Keratinocyte (primary cell): ENCODE results near the gene ST6GAL1.
"Not testable (repeated sequence)": the region's sequence is repeated elsewhere in the genome, so short reads cannot be mapped to it uniquely, and the experiment has no call there.

ENCODE experiments used
- CTCF ChIP-seq, 3 experiments: IDR thresholded peaks in 1 of 3; conservative IDR thresholded peaks in 1 of 3; optimal IDR thresholded peaks in 1 of 3; 2 replicates in 2 of 3; 3 replicates in 1 of 3; pipeline versions ENCODE3 to v1.5.1; 2011; ENCODE audit warnings: low read length in 3 of 3, mild to moderate bottlenecking in 3 of 3, moderate library complexity in 2 of 3, control low read depth in 1 of 3, inconsistent platforms in 1 of 3; ENCODE audit not compliant: insufficient read depth in 2 of 3; ENCODE audit errors: extremely low read depth in 1 of 3
- EZH2 ChIP-seq: IDR thresholded peaks from one replicate; pipeline ENCODE4 v1.6.1; 2012; ENCODE audit warnings: inconsistent platforms, mild to moderate bottlenecking, low read length, moderate library complexity

- not testable (repeated sequence) for TF ChIP-seq CTCF (optimal IDR thresholded peaks at IDR 0.05 in 1 of 3, IDR thresholded peaks at IDR 0.05 in 1 of 3, conservative IDR thresholded peaks at IDR 0.05 in 1 of 3; ENCODE audit: extremely low read depth in 1 of 3, insufficient read depth in 2 of 3, low read length in 3 of 3); EZH2
Observed at GRCh38 chr3:186992096-186992495, 61.8 kb downstream of the ST6GAL1 start.
